HCT116 (cell line): ENCODE measurements around the gene TMEM80. TPM values are rescaled to one million over a fixed set of nuclear protein-coding genes. Genes with fewer than 3 reads are reported as not detected.

Experiments used
- ATAC-seq: fragments of 200-7000 bp; cut with Tn5 transposase; 2 replicates; pipeline ENCODE4 v1.9.1; 2020; ENCODE audit warnings: mild to moderate bottlenecking, moderate library complexity
- BruUV-seq: library from RNA; stranded (reverse); fragments of 400-500 nt; replicated peaks from 2 replicates; lab custom pipeline; 2021; lab: Mats Ljungman, UMichigan
- CTCF ChIA-PET: fragments of 300-600 bp; sonication (Branson Sonifier 250); formaldehyde crosslinking; loops from one replicate; lab custom pipeline; 2021; ENCODE audit warnings: antibody characterized with exemption; lab: Charles Lee
- POLR2A ChIA-PET: fragments of 300-600, 350-600 bp; sonication (Branson Sonifier 250); formaldehyde crosslinking; loops from one replicate; lab custom pipeline; 2021; ENCODE audit warnings: antibody characterized with exemption; lab: Charles Lee
- RAD21 ChIA-PET, 2 experiments: fragments of 300-600 bp; sonication (Branson Sonifier 250); formaldehyde crosslinking; loops; one replicate each; lab custom pipeline; 2023; ENCODE audit warnings: low total read pairs in 2 of 2; ENCODE audit not compliant: uncharacterized antibody in 2 of 2, unreplicated experiment in 2 of 2, low non-redundant PET in 1 of 2; lab: Charles Lee
- DNase-seq: peaks from one replicate; pipeline ENCODE4 v3.0.0-alpha.2; 2010; ENCODE audit warnings: low read depth, low spot score
- H2AFZ ChIP-seq: fragments of 200-600 bp; shearing (Covaris generic), sonication (generic); 2 replicates; pipeline ENCODE4 v1.6.1; 2017; ENCODE audit warnings: low read depth, mixed run types, mixed read lengths, antibody characterized with exemption, low read length; ENCODE audit not compliant: poor library complexity, severe bottlenecking
- H3K27ac ChIP-seq: 2 replicates; pipeline ENCODE4 v1.5.1; 2012; ENCODE audit warnings: low read depth, low read length
- H3K27me3 ChIP-seq: fragments of 200-600 bp; sonication (generic); 2 replicates; pipeline ENCODE4 v1.6.1; 2016; ENCODE audit warnings: mixed run types, low read length, mixed read lengths; ENCODE audit not compliant: insufficient read depth
- H3K36me3 ChIP-seq, 2 experiments: fragments of 200-500 bp in 1 of 2; fragments of 200-600 bp in 1 of 2; sonication (Bioruptor generic) in 1 of 2; sonication (generic) in 1 of 2; 2 replicates each; pipeline versions ENCODE4 v1.5.1 to v1.6.1; 2014 to 2016; ENCODE audit warnings: low read length in 2 of 2, inconsistent platforms in 1 of 2, mixed read lengths in 1 of 2, mixed run types in 1 of 2; ENCODE audit not compliant: insufficient read depth in 2 of 2, control insufficient read depth in 1 of 2
- H3K4me1 ChIP-seq, 2 experiments: fragments of 200-600 bp in 1 of 2; sonication (generic) in 1 of 2; 2 replicates each; pipeline versions ENCODE4 v1.5.1 to v1.6.1; 2012 to 2017; ENCODE audit warnings: low read length in 2 of 2, inconsistent platforms in 1 of 2, mild to moderate bottlenecking in 1 of 2, mixed read lengths in 1 of 2, mixed run types in 1 of 2, moderate library complexity in 1 of 2; ENCODE audit not compliant: insufficient read depth in 2 of 2, control insufficient read depth in 1 of 2
- H3K4me2 ChIP-seq: fragments of 200-600 bp; sonication (generic); 2 replicates; pipeline ENCODE4 v1.6.1; 2017; ENCODE audit warnings: mixed run types, low read length, mixed read lengths
- H3K4me3 ChIP-seq, 2 experiments: fragments of 200-600 bp in 1 of 2; sonication (generic) in 1 of 2; replicated peaks in 1 of 2; 2 replicates each; pipeline ENCODE4 v1.5.1; 2011 to 2016; ENCODE audit warnings: low read length in 2 of 2, control low read depth in 1 of 2, low read depth in 1 of 2, mild to moderate bottlenecking in 1 of 2, mixed read lengths in 1 of 2, mixed run types in 1 of 2
- H3K79me2 ChIP-seq: fragments of 200-600 bp; sonication (generic); 2 replicates; pipeline ENCODE4 v1.6.1; 2017; ENCODE audit warnings: mild to moderate bottlenecking, mixed run types, low read length, moderate library complexity, mixed read lengths; ENCODE audit not compliant: insufficient read depth
- H3K9ac ChIP-seq: fragments of 200-600 bp; sonication (generic); 2 replicates; pipeline ENCODE4 v1.6.1; 2016; ENCODE audit warnings: low read length, mixed read lengths
- H3K9me2 ChIP-seq: fragments of 200-600 bp; sonication (generic), shearing (Covaris generic); 2 replicates; pipeline ENCODE4 v1.6.1; 2017; ENCODE audit warnings: mixed run types, mild to moderate bottlenecking, moderate library complexity; ENCODE audit not compliant: insufficient read depth
- H3K9me3 ChIP-seq, 2 experiments: fragments of 200-500 bp in 1 of 2; fragments of 200-600 bp in 1 of 2; sonication (Bioruptor generic) in 1 of 2; sonication (generic) in 1 of 2; 2 replicates each; pipeline ENCODE4 v1.6.1; 2014 to 2017; ENCODE audit warnings: low read length in 2 of 2, mixed read lengths in 2 of 2, inconsistent platforms in 1 of 2, low read depth in 1 of 2, mild to moderate bottlenecking in 1 of 2, mixed run types in 1 of 2, moderate library complexity in 1 of 2; ENCODE audit not compliant: control insufficient read depth in 1 of 2, insufficient read depth in 1 of 2
- H4K20me1 ChIP-seq: fragments of 200-600 bp; sonication (generic), shearing (Covaris generic); 2 replicates; pipeline ENCODE4 v1.6.1; 2017; ENCODE audit warnings: mixed run types, mild to moderate bottlenecking, moderate library complexity; ENCODE audit not compliant: insufficient read depth
- ATF3 ChIP-seq: IDR thresholded peaks from 2 replicates; pipeline ENCODE4 v1.6.1; 2012
- CBX3 ChIP-seq: IDR thresholded peaks from 2 replicates; pipeline ENCODE4 v1.6.1; 2012; ENCODE audit warnings: low read depth
- CEBPB ChIP-seq: IDR thresholded peaks from 2 replicates; pipeline ENCODE4 v1.6.1; 2012; ENCODE audit warnings: low read depth
- EGR1 ChIP-seq: IDR thresholded peaks from 2 replicates; pipeline ENCODE4 v1.6.1; 2012; ENCODE audit warnings: low read depth
- ELF1 ChIP-seq: IDR thresholded peaks from 2 replicates; pipeline ENCODE4 v1.6.1; 2012; ENCODE audit warnings: low read depth, borderline replicate concordance
- FOSL1 ChIP-seq: IDR thresholded peaks from 2 replicates; pipeline ENCODE4 v1.6.1; 2012; ENCODE audit warnings: low read depth
- JUND ChIP-seq: IDR thresholded peaks from 2 replicates; pipeline ENCODE4 v1.6.1; 2012
- SP1 ChIP-seq: IDR thresholded peaks from 2 replicates; pipeline ENCODE4 v1.6.1; 2012; ENCODE audit warnings: low read depth
- SRF ChIP-seq: IDR thresholded peaks from 2 replicates; pipeline ENCODE4 v1.6.1; 2012; ENCODE audit warnings: low read depth
- YY1 ChIP-seq: IDR thresholded peaks from 2 replicates; pipeline ENCODE4 v1.6.1; 2011; ENCODE audit warnings: low read length, low read depth, moderate library complexity, mild to moderate bottlenecking; ENCODE audit not compliant: insufficient replicate concordance; ENCODE audit errors: extremely low read depth
- ZNF274 ChIP-seq: fragments of 200-500 bp; sonication (Bioruptor generic); IDR thresholded peaks from 2 replicates; pipeline ENCODE4 v1.6.1; 2014; ENCODE audit warnings: mild to moderate bottlenecking, low read depth, low read length, inconsistent platforms
- intact Hi-C: fragments of 100-400 bp; cut with micrococcal nuclease; formaldehyde crosslinking; loops from 2 replicates; pipeline ENCODE4 v1.10.0; 2022
- total RNA-seq: library from RNA; stranded (reverse); gene quantifications from one replicate; pipeline ENCODE4 v1.2.1, GENCODE V29; 2021; ENCODE audit not compliant: unreplicated experiment
- TF ChIP-seq, protein P1 (sequence below): IDR thresholded peaks from 2 replicates; pipeline ENCODE4 v1.6.1; 2012
- TF ChIP-seq, protein P2 (sequence below), 3 experiments: fragments of 200-600 bp in 1 of 3; sonication (generic) in 1 of 3; IDR thresholded peaks in 2 of 3; conservative IDR thresholded peaks in 1 of 3; 2 replicates each; pipeline ENCODE4 v1.5.1; 2012 to 2017; ENCODE audit warnings: low read depth in 2 of 3, low read length in 2 of 3, antibody characterized with exemption in 1 of 3, borderline replicate concordance in 1 of 3, control low read depth in 1 of 3, mild to moderate bottlenecking in 1 of 3, mixed read lengths in 1 of 3, mixed run types in 1 of 3, moderate library complexity in 1 of 3; ENCODE audit not compliant: insufficient read depth in 1 of 3

The TMEM80 gene
- total RNA-seq, 1 experiment from 2014 or later: 18.4 TPM

DNA sequence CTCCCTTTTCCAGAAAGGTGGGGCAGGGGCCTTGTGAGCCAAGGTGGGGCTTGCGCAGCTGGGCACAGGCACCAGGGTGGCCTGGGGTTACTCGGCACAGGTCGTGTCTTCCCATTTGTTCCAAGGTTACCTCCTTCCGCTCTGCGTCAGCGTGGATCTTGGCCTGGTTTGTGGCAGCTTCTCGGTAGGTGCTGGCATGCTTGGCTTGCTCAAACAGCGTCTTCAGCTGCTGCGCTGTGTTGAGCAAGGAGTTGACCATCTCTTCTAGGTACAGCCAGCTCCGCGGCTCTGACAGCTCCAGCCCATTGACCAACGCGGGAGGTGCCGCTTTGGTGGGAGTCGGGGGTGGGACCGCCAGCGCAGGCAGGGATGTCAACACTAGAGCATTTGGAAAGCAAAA is 21.2 kb upstream of the TMEM80 start:
- H2AFZ ChIP-seq: no peak overlapping the region
- H3K9ac ChIP-seq: no peak overlapping the region
- H3K79me2 ChIP-seq: no peaks in the 10 kb centered on the region
- CTCF ChIA-PET: no interaction called here
- RAD21 ChIA-PET: no interaction called here
- H3K4me3 ChIP-seq: no peak overlapping the region
- no peaks in the 10 kb centered on the region for H3K9me3 ChIP-seq
- peaks cover 14 to 25% of the 10 kb centered on the region in 2 experiments for H3K36me3 ChIP-seq
- no peaks in the 10 kb centered on the region; a peak in 1 of 4 replicates for H3K4me1 ChIP-seq
- POLR2A ChIA-PET: no interaction called here
- ATAC-seq (no peak), DNase-seq (no peak)
- H3K9me2 ChIP-seq: no peaks in the 10 kb centered on the region
- no peak overlapping the region for H3K4me2 ChIP-seq
- TF ChIP-seq JUND (no peak), FOSL1 (no peak)
- intact Hi-C loops: no loop called here
- no peaks in the 10 kb centered on the region for H4K20me1 ChIP-seq
- no peak overlapping the region for H3K27ac ChIP-seq
- H3K27me3 ChIP-seq: no peaks in the 10 kb centered on the region
- no TSS peak for BruUV-seq

DNA sequence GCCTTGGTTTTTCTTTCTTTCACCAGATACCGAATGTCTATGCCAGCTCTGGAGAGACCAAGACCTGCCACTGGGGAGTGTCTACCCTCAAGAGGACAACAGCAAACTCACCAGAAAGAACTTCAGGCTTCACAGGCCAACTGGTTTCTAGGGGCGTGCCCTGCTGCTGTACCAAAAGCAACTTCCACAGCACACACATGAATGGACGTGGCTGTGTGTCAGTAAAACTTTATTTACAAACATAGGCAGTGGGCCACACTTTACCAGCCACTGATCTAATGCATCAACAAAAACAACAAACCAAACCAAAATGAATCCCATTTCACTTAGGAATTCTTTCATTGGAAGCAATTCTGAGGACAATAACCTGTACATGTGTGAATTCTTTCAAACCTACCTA is 17.3 kb upstream of the TMEM80 start:
- Histone ChIP-seq H3K27ac (no peak overlapping the region), H3K9me3 (no peaks in the 10 kb centered on the region), H3K4me1 (no peaks in the 10 kb centered on the region), H3K4me3 (no peak overlapping the region), H2AFZ (no peak overlapping the region), H3K9ac (no peak overlapping the region), H3K4me2 (no peak overlapping the region), H4K20me1 (no peaks in the 10 kb centered on the region), H3K27me3 (no peaks in the 10 kb centered on the region), H3K36me3 (peaks cover 14 to 24% of the 10 kb centered on the region in 2 experiments), H3K79me2 (no peaks in the 10 kb centered on the region), H3K9me2 (no peaks in the 10 kb centered on the region)
- TF ChIP-seq, protein P1, sequence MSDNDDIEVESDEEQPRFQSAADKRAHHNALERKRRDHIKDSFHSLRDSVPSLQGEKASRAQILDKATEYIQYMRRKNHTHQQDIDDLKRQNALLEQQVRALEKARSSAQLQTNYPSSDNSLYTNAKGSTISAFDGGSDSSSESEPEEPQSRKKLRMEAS: no peak
- TF ChIP-seq ELF1 (no peak), ATF3 (no peak), CBX3 (no peak), ZNF274 (no peak), EGR1 (no peak), JUND (no peak), YY1 (no peak), SP1 (no peak), CEBPB (no peak), FOSL1 (no peak), SRF (no peak)
- TF ChIP-seq, protein P2, sequence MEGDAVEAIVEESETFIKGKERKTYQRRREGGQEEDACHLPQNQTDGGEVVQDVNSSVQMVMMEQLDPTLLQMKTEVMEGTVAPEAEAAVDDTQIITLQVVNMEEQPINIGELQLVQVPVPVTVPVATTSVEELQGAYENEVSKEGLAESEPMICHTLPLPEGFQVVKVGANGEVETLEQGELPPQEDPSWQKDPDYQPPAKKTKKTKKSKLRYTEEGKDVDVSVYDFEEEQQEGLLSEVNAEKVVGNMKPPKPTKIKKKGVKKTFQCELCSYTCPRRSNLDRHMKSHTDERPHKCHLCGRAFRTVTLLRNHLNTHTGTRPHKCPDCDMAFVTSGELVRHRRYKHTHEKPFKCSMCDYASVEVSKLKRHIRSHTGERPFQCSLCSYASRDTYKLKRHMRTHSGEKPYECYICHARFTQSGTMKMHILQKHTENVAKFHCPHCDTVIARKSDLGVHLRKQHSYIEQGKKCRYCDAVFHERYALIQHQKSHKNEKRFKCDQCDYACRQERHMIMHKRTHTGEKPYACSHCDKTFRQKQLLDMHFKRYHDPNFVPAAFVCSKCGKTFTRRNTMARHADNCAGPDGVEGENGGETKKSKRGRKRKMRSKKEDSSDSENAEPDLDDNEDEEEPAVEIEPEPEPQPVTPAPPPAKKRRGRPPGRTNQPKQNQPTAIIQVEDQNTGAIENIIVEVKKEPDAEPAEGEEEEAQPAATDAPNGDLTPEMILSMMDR (IDR thresholded peaks at IDR 0.05 in 2 of 3, conservative IDR thresholded peaks at IDR 0.05 in 1 of 3; ENCODE audit: borderline replicate concordance in 1 of 3, insufficient read depth in 1 of 3, low read depth in 2 of 3, low read length in 2 of 3): no peak
- ChIA-PET POLR2A (no interaction called here), CTCF (no interaction called here), RAD21 (no interaction called here)
- DNase-seq: no peak
- no TSS peak for BruUV-seq
- intact Hi-C loops: no loop called here
- ATAC-seq: no peak
